HCT116 (cell line): ENCODE measurements around the gene STAC. TPM values are rescaled to one million over a fixed set of nuclear protein-coding genes. Genes with fewer than 3 reads are reported as not detected.

Experiments
- ATAC-seq: fragments of 200-7000 bp; cut with Tn5 transposase; 2 replicates; pipeline ENCODE4 v1.9.1; 2020; ENCODE audit warnings: mild to moderate bottlenecking, moderate library complexity
- BruUV-seq: library from RNA; stranded (reverse); fragments of 400-500 nt; replicated peaks from 2 replicates; lab custom pipeline; 2021; lab: Mats Ljungman, UMichigan
- CTCF ChIA-PET: fragments of 300-600 bp; sonication (Branson Sonifier 250); formaldehyde crosslinking; loops from one replicate; lab custom pipeline; 2021; ENCODE audit warnings: antibody characterized with exemption; lab: Charles Lee
- POLR2A ChIA-PET: fragments of 300-600, 350-600 bp; sonication (Branson Sonifier 250); formaldehyde crosslinking; loops from one replicate; lab custom pipeline; 2021; ENCODE audit warnings: antibody characterized with exemption; lab: Charles Lee
- RAD21 ChIA-PET, 2 experiments: fragments of 300-600 bp; sonication (Branson Sonifier 250); formaldehyde crosslinking; loops; one replicate each; lab custom pipeline; 2023; ENCODE audit warnings: low total read pairs in 2 of 2; ENCODE audit not compliant: uncharacterized antibody in 2 of 2, unreplicated experiment in 2 of 2, low non-redundant PET in 1 of 2; lab: Charles Lee
- DNase-seq: peaks from one replicate; pipeline ENCODE4 v3.0.0-alpha.2; 2010; ENCODE audit warnings: low read depth, low spot score
- H2AFZ ChIP-seq: fragments of 200-600 bp; shearing (Covaris generic), sonication (generic); 2 replicates; pipeline ENCODE4 v1.6.1; 2017; ENCODE audit warnings: low read depth, mixed run types, mixed read lengths, antibody characterized with exemption, low read length; ENCODE audit not compliant: poor library complexity, severe bottlenecking
- H3K27ac ChIP-seq: 2 replicates; pipeline ENCODE4 v1.5.1; 2012; ENCODE audit warnings: low read depth, low read length
- H3K27me3 ChIP-seq: fragments of 200-600 bp; sonication (generic); 2 replicates; pipeline ENCODE4 v1.6.1; 2016; ENCODE audit warnings: mixed run types, low read length, mixed read lengths; ENCODE audit not compliant: insufficient read depth
- H3K36me3 ChIP-seq, 2 experiments: fragments of 200-500 bp in 1 of 2; fragments of 200-600 bp in 1 of 2; sonication (Bioruptor generic) in 1 of 2; sonication (generic) in 1 of 2; 2 replicates each; pipeline versions ENCODE4 v1.5.1 to v1.6.1; 2014 to 2016; ENCODE audit warnings: low read length in 2 of 2, inconsistent platforms in 1 of 2, mixed read lengths in 1 of 2, mixed run types in 1 of 2; ENCODE audit not compliant: insufficient read depth in 2 of 2, control insufficient read depth in 1 of 2
- H3K4me1 ChIP-seq, 2 experiments: fragments of 200-600 bp in 1 of 2; sonication (generic) in 1 of 2; 2 replicates each; pipeline versions ENCODE4 v1.5.1 to v1.6.1; 2012 to 2017; ENCODE audit warnings: low read length in 2 of 2, inconsistent platforms in 1 of 2, mild to moderate bottlenecking in 1 of 2, mixed read lengths in 1 of 2, mixed run types in 1 of 2, moderate library complexity in 1 of 2; ENCODE audit not compliant: insufficient read depth in 2 of 2, control insufficient read depth in 1 of 2
- H3K4me2 ChIP-seq: fragments of 200-600 bp; sonication (generic); 2 replicates; pipeline ENCODE4 v1.6.1; 2017; ENCODE audit warnings: mixed run types, low read length, mixed read lengths
- H3K4me3 ChIP-seq, 2 experiments: fragments of 200-600 bp in 1 of 2; sonication (generic) in 1 of 2; replicated peaks in 1 of 2; 2 replicates each; pipeline ENCODE4 v1.5.1; 2011 to 2016; ENCODE audit warnings: low read length in 2 of 2, control low read depth in 1 of 2, low read depth in 1 of 2, mild to moderate bottlenecking in 1 of 2, mixed read lengths in 1 of 2, mixed run types in 1 of 2
- H3K79me2 ChIP-seq: fragments of 200-600 bp; sonication (generic); 2 replicates; pipeline ENCODE4 v1.6.1; 2017; ENCODE audit warnings: mild to moderate bottlenecking, mixed run types, low read length, moderate library complexity, mixed read lengths; ENCODE audit not compliant: insufficient read depth
- H3K9ac ChIP-seq: fragments of 200-600 bp; sonication (generic); 2 replicates; pipeline ENCODE4 v1.6.1; 2016; ENCODE audit warnings: low read length, mixed read lengths
- H3K9me2 ChIP-seq: fragments of 200-600 bp; sonication (generic), shearing (Covaris generic); 2 replicates; pipeline ENCODE4 v1.6.1; 2017; ENCODE audit warnings: mixed run types, mild to moderate bottlenecking, moderate library complexity; ENCODE audit not compliant: insufficient read depth
- H3K9me3 ChIP-seq, 2 experiments: fragments of 200-500 bp in 1 of 2; fragments of 200-600 bp in 1 of 2; sonication (Bioruptor generic) in 1 of 2; sonication (generic) in 1 of 2; 2 replicates each; pipeline ENCODE4 v1.6.1; 2014 to 2017; ENCODE audit warnings: low read length in 2 of 2, mixed read lengths in 2 of 2, inconsistent platforms in 1 of 2, low read depth in 1 of 2, mild to moderate bottlenecking in 1 of 2, mixed run types in 1 of 2, moderate library complexity in 1 of 2; ENCODE audit not compliant: control insufficient read depth in 1 of 2, insufficient read depth in 1 of 2
- H4K20me1 ChIP-seq: fragments of 200-600 bp; sonication (generic), shearing (Covaris generic); 2 replicates; pipeline ENCODE4 v1.6.1; 2017; ENCODE audit warnings: mixed run types, mild to moderate bottlenecking, moderate library complexity; ENCODE audit not compliant: insufficient read depth
- CBX3 ChIP-seq: IDR thresholded peaks from 2 replicates; pipeline ENCODE4 v1.6.1; 2012; ENCODE audit warnings: low read depth
- JUND ChIP-seq: IDR thresholded peaks from 2 replicates; pipeline ENCODE4 v1.6.1; 2012
- YY1 ChIP-seq: IDR thresholded peaks from 2 replicates; pipeline ENCODE4 v1.6.1; 2011; ENCODE audit warnings: low read length, low read depth, moderate library complexity, mild to moderate bottlenecking; ENCODE audit not compliant: insufficient replicate concordance; ENCODE audit errors: extremely low read depth
- ZNF274 ChIP-seq: fragments of 200-500 bp; sonication (Bioruptor generic); IDR thresholded peaks from 2 replicates; pipeline ENCODE4 v1.6.1; 2014; ENCODE audit warnings: mild to moderate bottlenecking, low read depth, low read length, inconsistent platforms
- intact Hi-C: fragments of 100-400 bp; cut with micrococcal nuclease; formaldehyde crosslinking; loops from 2 replicates; pipeline ENCODE4 v1.10.0; 2022
- total RNA-seq: library from RNA; stranded (reverse); gene quantifications from one replicate; pipeline ENCODE4 v1.2.1, GENCODE V29; 2021; ENCODE audit not compliant: unreplicated experiment
- TF ChIP-seq, protein P1 (sequence below), 3 experiments: fragments of 200-600 bp in 1 of 3; sonication (generic) in 1 of 3; IDR thresholded peaks in 2 of 3; conservative IDR thresholded peaks in 1 of 3; 2 replicates each; pipeline ENCODE4 v1.5.1; 2012 to 2017; ENCODE audit warnings: low read depth in 2 of 3, low read length in 2 of 3, antibody characterized with exemption in 1 of 3, borderline replicate concordance in 1 of 3, control low read depth in 1 of 3, mild to moderate bottlenecking in 1 of 3, mixed read lengths in 1 of 3, mixed run types in 1 of 3, moderate library complexity in 1 of 3; ENCODE audit not compliant: insufficient read depth in 1 of 3
- TF ChIP-seq, protein P2 (sequence below): IDR thresholded peaks from 2 replicates; pipeline ENCODE4 v1.6.1; 2011; ENCODE audit warnings: mild to moderate bottlenecking, low read length, moderate library complexity; ENCODE audit not compliant: insufficient replicate concordance; ENCODE audit errors: extremely low read depth
- TF ChIP-seq, protein P3 (sequence below): IDR thresholded peaks from 2 replicates; pipeline ENCODE4 v1.6.1; 2012

STAC gene
- total RNA-seq, 1 experiment from 2014 or later = not detected

DNA sequence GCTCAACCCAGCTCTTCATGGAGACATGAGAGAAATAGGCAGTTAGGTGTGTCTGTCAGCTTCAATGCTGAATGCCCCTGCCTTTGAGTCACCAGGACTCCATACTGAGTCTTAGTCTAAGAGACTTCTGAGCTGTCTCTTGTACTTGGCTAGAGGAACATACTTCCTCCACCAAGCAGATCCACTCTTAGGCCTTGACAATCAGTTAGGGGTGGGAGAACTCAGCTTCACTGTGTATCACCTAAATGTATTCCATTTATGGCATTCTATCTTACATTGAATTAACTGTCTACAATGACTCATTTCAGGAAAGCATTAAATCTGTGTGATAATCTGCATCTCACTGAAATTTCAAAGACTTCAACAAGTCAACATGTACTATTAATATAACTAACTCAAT lies 66.0 kb downstream of the STAC start:
- H3K4me2 ChIP-seq = no peak overlapping the region
- ATAC-seq (no peak), DNase-seq (no peak)
- H3K27ac ChIP-seq = no peak overlapping the region
- ChIA-PET RAD21 (no interaction called here), CTCF (no interaction called here), POLR2A (no interaction called here)
- intact Hi-C loops = no loop called here
- no peak overlapping the region for H3K9ac ChIP-seq
- no peak for TF ChIP-seq YY1
- no peak for TF ChIP-seq JUND
- TF ChIP-seq, protein P1, sequence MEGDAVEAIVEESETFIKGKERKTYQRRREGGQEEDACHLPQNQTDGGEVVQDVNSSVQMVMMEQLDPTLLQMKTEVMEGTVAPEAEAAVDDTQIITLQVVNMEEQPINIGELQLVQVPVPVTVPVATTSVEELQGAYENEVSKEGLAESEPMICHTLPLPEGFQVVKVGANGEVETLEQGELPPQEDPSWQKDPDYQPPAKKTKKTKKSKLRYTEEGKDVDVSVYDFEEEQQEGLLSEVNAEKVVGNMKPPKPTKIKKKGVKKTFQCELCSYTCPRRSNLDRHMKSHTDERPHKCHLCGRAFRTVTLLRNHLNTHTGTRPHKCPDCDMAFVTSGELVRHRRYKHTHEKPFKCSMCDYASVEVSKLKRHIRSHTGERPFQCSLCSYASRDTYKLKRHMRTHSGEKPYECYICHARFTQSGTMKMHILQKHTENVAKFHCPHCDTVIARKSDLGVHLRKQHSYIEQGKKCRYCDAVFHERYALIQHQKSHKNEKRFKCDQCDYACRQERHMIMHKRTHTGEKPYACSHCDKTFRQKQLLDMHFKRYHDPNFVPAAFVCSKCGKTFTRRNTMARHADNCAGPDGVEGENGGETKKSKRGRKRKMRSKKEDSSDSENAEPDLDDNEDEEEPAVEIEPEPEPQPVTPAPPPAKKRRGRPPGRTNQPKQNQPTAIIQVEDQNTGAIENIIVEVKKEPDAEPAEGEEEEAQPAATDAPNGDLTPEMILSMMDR (IDR thresholded peaks at IDR 0.05 in 2 of 3, conservative IDR thresholded peaks at IDR 0.05 in 1 of 3; ENCODE audit: borderline replicate concordance in 1 of 3, insufficient read depth in 1 of 3, low read depth in 2 of 3, low read length in 2 of 3) = no peak
- no peak for TF ChIP-seq ZNF274
- TF ChIP-seq, protein P2, sequence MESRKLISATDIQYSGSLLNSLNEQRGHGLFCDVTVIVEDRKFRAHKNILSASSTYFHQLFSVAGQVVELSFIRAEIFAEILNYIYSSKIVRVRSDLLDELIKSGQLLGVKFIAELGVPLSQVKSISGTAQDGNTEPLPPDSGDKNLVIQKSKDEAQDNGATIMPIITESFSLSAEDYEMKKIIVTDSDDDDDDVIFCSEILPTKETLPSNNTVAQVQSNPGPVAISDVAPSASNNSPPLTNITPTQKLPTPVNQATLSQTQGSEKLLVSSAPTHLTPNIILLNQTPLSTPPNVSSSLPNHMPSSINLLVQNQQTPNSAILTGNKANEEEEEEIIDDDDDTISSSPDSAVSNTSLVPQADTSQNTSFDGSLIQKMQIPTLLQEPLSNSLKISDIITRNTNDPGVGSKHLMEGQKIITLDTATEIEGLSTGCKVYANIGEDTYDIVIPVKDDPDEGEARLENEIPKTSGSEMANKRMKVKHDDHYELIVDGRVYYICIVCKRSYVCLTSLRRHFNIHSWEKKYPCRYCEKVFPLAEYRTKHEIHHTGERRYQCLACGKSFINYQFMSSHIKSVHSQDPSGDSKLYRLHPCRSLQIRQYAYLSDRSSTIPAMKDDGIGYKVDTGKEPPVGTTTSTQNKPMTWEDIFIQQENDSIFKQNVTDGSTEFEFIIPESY = no peak
- TF ChIP-seq CBX3 = no peak
- TF ChIP-seq, protein P3, sequence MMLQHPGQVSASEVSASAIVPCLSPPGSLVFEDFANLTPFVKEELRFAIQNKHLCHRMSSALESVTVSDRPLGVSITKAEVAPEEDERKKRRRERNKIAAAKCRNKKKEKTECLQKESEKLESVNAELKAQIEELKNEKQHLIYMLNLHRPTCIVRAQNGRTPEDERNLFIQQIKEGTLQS = no peak
- H4K20me1 ChIP-seq = no peaks in the 10 kb centered on the region
- no peaks in the 10 kb centered on the region for H3K9me3 ChIP-seq
- BruUV-seq = no TSS peak
- H3K4me3 ChIP-seq = no peak overlapping the region
- no peaks in the 10 kb centered on the region for H3K79me2 ChIP-seq
- H3K27me3 ChIP-seq = peaks cover 11% of the 10 kb centered on the region; the same call in 1 of the 2 replicates
- no peaks in the 10 kb centered on the region for H3K4me1 ChIP-seq
- no peak overlapping the region for H2AFZ ChIP-seq
- no peaks in the 10 kb centered on the region for H3K36me3 ChIP-seq
- H3K9me2 ChIP-seq = no peaks in the 10 kb centered on the region
